PFSK-1 (cell line): Measurements from ENCODE around the gene DDC.

Source experiments
- FOXP2 ChIP-seq: optimal IDR thresholded peaks from 2 replicates; pipeline ENCODE3; 2011; ENCODE audit warnings: borderline replicate concordance, control low read depth, inconsistent platforms; ENCODE audit not compliant: insufficient read depth; ENCODE audit errors: extremely low read length, extremely low read depth
- POLR2AphosphoS5 ChIP-seq: IDR thresholded peaks from 2 replicates; pipeline ENCODE4 v1.6.1; 2012; ENCODE audit warnings: low read depth, mild to moderate bottlenecking, control low read depth, low read length, moderate library complexity
- SIN3A ChIP-seq: IDR thresholded peaks from 2 replicates; pipeline ENCODE4 v1.6.1; 2012; ENCODE audit warnings: mild to moderate bottlenecking, low read length, moderate library complexity, borderline replicate concordance; ENCODE audit not compliant: insufficient read depth

- TF ChIP-seq SIN3A (no peak), POLR2AphosphoS5 (no peak), FOXP2 (no peak)
Measured at GRCh38 chr7:50543776-50544442, 21.3 kb downstream of the DDC start.
